Calu3 (cell line): ENCODE results near the gene C5AR2. TPM values are rescaled to one million over a fixed set of nuclear protein-coding genes. Genes with fewer than 3 reads are reported as not detected.
A peak's percentile ranks its signal among the peaks of the same experiment; 100 is the strongest.
"Not testable (repeated sequence)": the region's sequence is repeated elsewhere in the genome, so short reads cannot be mapped to it uniquely, and the experiment has no call there.

Source experiments
- BruUV-seq: library from RNA; stranded (reverse); fragments of 400-500 nt; replicated peaks from 2 replicates; lab custom pipeline; 2021; lab: Mats Ljungman, UMichigan
- CTCF ChIA-PET: fragments of 300-600 bp; sonication (Branson Sonifier 250); formaldehyde crosslinking; loops from one replicate; lab custom pipeline; 2022; ENCODE audit warnings: antibody characterized with exemption; lab: Charles Lee
- DNase-seq: peaks from one replicate; pipeline ENCODE4 v3.0.0; 2022
- H3K27ac Mint-ChIP-seq: one replicate; pipeline ENCODE4 v1.8.0; 2022; ENCODE audit warnings: mixed read lengths; ENCODE audit not compliant: unreplicated experiment
- H3K27me3 Mint-ChIP-seq: one replicate; pipeline ENCODE4 v1.8.0; 2022; ENCODE audit warnings: mixed read lengths; ENCODE audit not compliant: unreplicated experiment
- H3K36me3 Mint-ChIP-seq: one replicate; pipeline ENCODE4 v1.8.0; 2022; ENCODE audit warnings: mild to moderate bottlenecking, moderate library complexity, mixed read lengths; ENCODE audit not compliant: insufficient read depth, unreplicated experiment
- H3K4me1 Mint-ChIP-seq: one replicate; pipeline ENCODE4 v1.8.0; 2022; ENCODE audit warnings: mild to moderate bottlenecking, low read depth, mixed read lengths; ENCODE audit not compliant: unreplicated experiment
- H3K4me3 Mint-ChIP-seq: one replicate; pipeline ENCODE4 v1.8.0; 2022; ENCODE audit warnings: mild to moderate bottlenecking, low read depth, moderate library complexity, mixed read lengths; ENCODE audit not compliant: unreplicated experiment
- H3K9me3 Mint-ChIP-seq: one replicate; pipeline ENCODE4 v1.8.0; 2022; ENCODE audit warnings: low read depth, mixed read lengths; ENCODE audit not compliant: unreplicated experiment
- intact Hi-C: fragments of 100-400 bp; cut with micrococcal nuclease; formaldehyde crosslinking; loops from one replicate; pipeline ENCODE4 v1.10.0; 2022; ENCODE audit not compliant: unreplicated experiment
- total RNA-seq: library from RNA; stranded (reverse); gene quantifications from 2 replicates; pipeline ENCODE4 v1.2.3, GENCODE V29; 2022
- TF ChIP-seq, protein P1 (sequence below): fragments of 200-600 bp; IDR thresholded peaks from one replicate; pipeline ENCODE4 v1.8.0; 2022; ENCODE audit warnings: antibody characterized with exemption; ENCODE audit not compliant: unreplicated experiment

C5AR2 gene
- total RNA-seq, 1 experiment from 2014 or later = 0.31 TPM

DNA sequence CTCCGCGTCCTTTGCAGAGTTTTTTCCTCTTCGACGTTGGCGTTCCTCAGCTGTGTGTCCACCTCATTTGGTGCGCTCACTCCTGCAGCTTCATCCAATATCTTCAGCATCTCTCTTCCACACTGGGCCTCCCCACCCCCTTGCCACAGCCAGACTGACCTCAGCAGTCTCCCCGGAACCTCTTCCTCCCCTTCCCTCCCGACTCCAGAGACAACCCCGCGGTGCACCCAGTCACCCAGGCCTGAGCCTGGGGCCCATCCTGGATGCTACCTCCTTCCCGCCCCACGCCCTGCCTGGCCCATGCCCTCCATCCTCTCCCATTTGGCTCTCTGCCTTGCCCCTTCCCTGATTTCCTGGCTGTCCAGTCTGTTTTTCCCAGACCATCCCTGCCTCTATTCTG lies 8.1 kb upstream of the C5AR2 start:
- Mint-ChIP-seq H3K9me3 (no peaks in the 10 kb centered on the region), H3K27me3 (peaks cover 65% of the 10 kb centered on the region), H3K27ac (no peak overlapping the region), H3K4me1 (no peaks in the 10 kb centered on the region), H3K4me3 (no peak overlapping the region), H3K36me3 (peaks cover 8% of the 10 kb centered on the region)
- no TSS peak for BruUV-seq
- TF ChIP-seq, protein P1, sequence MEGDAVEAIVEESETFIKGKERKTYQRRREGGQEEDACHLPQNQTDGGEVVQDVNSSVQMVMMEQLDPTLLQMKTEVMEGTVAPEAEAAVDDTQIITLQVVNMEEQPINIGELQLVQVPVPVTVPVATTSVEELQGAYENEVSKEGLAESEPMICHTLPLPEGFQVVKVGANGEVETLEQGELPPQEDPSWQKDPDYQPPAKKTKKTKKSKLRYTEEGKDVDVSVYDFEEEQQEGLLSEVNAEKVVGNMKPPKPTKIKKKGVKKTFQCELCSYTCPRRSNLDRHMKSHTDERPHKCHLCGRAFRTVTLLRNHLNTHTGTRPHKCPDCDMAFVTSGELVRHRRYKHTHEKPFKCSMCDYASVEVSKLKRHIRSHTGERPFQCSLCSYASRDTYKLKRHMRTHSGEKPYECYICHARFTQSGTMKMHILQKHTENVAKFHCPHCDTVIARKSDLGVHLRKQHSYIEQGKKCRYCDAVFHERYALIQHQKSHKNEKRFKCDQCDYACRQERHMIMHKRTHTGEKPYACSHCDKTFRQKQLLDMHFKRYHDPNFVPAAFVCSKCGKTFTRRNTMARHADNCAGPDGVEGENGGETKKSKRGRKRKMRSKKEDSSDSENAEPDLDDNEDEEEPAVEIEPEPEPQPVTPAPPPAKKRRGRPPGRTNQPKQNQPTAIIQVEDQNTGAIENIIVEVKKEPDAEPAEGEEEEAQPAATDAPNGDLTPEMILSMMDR = no peak
- CTCF ChIA-PET = no interaction called here
- no peak for DNase-seq
- intact Hi-C loops = no loop called here

DNA sequence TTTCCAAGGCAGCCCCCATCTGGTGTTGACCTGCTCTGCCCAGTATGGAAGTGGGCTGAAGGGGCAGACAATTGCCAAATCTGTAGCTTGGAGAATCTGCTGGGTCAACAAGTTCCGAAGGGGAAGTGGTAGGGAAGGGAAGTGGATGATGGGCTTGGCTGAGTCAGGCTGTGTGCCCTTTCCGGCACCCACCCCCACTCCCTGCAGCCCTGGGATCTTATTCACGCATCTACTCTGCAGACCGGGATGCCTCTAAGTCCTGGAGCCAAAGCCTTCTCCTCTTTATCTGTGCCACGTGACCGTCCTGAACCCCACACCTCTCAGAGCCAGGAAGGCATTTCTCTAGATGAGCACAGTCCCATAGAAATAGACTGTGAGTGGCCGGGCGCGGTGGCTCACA lies 7.5 kb upstream of the C5AR2 start:
- TF ChIP-seq, protein P1 = no peak
- Mint-ChIP-seq H3K4me1 (no peaks in the 10 kb centered on the region), H3K9me3 (no peaks in the 10 kb centered on the region), H3K27me3 (peaks cover 65% of the 10 kb centered on the region), H3K4me3 (no peak overlapping the region), H3K36me3 (peaks cover 8% of the 10 kb centered on the region), H3K27ac (no peak overlapping the region)
- intact Hi-C loops = no loop called here
- no peak for DNase-seq
- CTCF ChIA-PET = no interaction called here
- no TSS peak for BruUV-seq

DNA sequence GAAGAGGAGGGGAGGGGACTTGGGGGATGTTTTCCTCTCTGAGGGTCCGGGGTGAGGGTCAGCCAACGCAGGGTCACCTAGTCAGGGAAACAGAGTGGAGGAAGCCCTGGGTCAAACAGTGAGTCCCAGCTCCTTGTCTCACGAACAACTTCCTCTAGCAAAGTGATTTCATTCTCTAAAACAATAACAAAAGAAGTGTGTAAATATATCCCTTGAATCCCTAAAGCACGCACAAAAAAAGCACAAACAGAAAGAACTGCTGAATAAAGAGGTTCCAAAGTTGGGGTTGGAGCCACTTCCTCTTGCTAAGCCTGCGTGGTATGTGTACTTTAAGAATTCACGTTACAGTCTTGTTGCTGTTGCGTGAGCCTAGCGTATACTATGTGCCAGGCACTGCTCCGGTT lies 1.5 kb upstream of the C5AR2 start:
- H3K36me3 Mint-ChIP-seq = peaks cover 8% of the 10 kb centered on the region
- TF ChIP-seq, protein P1 = no peak
- intact Hi-C loops = no loop called here
- no peak overlapping the region for H3K4me3 Mint-ChIP-seq
- no peaks in the 10 kb centered on the region for H3K9me3 Mint-ChIP-seq
- DNase-seq = no peak
- H3K4me1 Mint-ChIP-seq = no peaks in the 10 kb centered on the region
- H3K27ac Mint-ChIP-seq = no peak overlapping the region
- H3K27me3 Mint-ChIP-seq = peaks cover 42% of the 10 kb centered on the region
- no TSS peak for BruUV-seq
- CTCF ChIA-PET = interaction anchor here (0.7 kb wide), 1 partner anchor 12 kb away, joined by 3 read pairs; no protein-coding TSS in a partner anchor

DNA sequence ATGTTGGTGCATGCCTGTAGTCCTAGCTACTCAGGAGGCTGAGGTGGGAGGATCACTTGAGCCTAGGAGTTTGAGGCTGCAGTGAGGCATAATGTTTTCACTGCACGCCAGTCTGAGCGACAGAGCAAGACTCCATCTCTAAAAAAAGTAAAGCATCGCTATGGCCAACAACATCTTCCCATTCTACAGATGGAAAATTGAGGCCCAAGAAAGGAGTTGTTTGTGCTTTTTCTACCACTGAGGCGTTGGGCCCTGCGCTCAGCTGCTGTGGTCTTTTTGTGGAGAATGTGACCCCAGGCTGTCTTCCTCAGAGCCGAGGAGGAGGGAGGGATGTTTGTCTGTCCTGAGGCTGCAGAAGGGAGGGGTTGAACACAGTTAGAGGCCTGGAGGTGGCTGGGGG lies 485 bp upstream of the C5AR2 start:
- no peak for DNase-seq
- no TSS peak for BruUV-seq
- no peak overlapping the region for H3K27ac Mint-ChIP-seq
- TF ChIP-seq, protein P1 = no peak
- no peak overlapping the region for H3K4me3 Mint-ChIP-seq
- H3K36me3 Mint-ChIP-seq = peaks cover 8% of the 10 kb centered on the region
- H3K27me3 Mint-ChIP-seq = peaks cover 34% of the 10 kb centered on the region
- CTCF ChIA-PET = no interaction called here
- no peaks in the 10 kb centered on the region for H3K9me3 Mint-ChIP-seq
- no peaks in the 10 kb centered on the region for H3K4me1 Mint-ChIP-seq
- intact Hi-C loops = no loop called here

DNA sequence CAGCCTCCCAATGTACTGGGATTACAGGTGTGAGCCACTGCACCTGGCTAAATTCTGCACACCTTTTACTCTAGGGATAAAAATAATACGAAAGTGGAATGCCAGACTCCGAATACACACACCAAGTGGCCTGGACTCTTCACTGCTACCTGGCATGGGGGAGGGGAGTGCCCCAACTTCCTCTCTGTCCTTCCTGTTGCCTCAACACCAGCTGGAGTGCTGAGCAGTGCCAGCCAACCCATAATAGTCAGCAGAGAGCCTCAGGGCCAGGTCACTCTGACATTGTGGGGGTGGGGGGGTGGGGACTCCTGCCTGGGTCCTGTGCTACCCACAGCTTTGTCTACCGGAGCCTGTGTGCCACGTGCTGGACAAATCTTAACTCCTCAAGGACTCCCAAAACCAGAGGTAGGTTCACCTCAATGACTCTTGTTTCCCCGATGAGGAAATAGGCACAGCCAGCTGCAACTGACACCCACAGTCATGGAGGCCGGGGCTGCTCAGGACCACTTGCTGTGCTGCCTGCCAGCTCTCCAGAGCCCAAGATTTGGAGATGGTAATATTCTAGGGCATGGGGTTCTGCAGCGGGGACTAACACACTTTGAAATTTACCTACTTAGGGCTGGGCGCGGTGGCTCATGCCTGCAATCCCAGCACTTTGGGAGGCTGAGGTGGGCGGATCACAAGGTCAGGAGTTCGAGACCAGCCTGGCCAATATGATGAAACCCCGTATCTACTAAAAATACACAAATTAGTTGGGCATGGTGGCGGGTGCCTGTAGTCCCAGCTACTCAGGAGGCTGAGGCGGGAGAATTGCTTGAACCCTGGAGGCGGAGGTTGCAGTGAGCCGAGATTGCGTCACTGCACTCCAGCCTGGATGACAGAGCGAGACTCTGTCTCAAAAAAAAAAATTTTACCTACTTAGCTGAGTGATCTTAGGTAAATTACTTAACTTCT lies 5.1 kb downstream of the C5AR2 start:
- DNase-seq = peak; percentile 48
- H3K36me3 Mint-ChIP-seq, H3K4me3 Mint-ChIP-seq, H3K9me3 Mint-ChIP-seq, H3K27ac Mint-ChIP-seq, intact Hi-C loops, BruUV-seq, H3K4me1 Mint-ChIP-seq: not testable (repeated sequence)
- peaks cover 34% of the 10 kb centered on the region for H3K27me3 Mint-ChIP-seq
- CTCF ChIA-PET = interaction anchor here (1.3 to 1.9 kb wide), 2 partner anchors 12 to 22 kb away, joined by 3 to 5 read pairs; partner anchors contain the start of gene DHX34
